Astrocyte of the spinal cord (primary cell): ENCODE measurements around the gene MYMX.

ENCODE experiments used
- DNase-seq: peaks from one replicate; pipeline ENCODE4 v3.0.0; 2011; ENCODE audit warnings: low read depth, low spot score
- H3K4me3 ChIP-seq: 2 replicates; pipeline ENCODE4 v1.5.1; 2011; ENCODE audit warnings: low read depth, mild to moderate bottlenecking, low read length, moderate library complexity
- CTCF ChIP-seq: IDR thresholded peaks from 2 replicates; pipeline ENCODE4 v1.5.1; 2012; ENCODE audit warnings: low read depth, mild to moderate bottlenecking, low read length, inconsistent platforms
- in situ Hi-C: cut with HindIII; loops from 2 replicates; pipeline ENCODE4 v1.10.0; 2017; ENCODE audit warnings: low sequenced_read_pairs

Gene MYMX

GRCh38 chr6:44219815-44220784 is 3.4 kb downstream of the MYMX start:
- H3K4me3 ChIP-seq, result peak overlapping the region; percentile 30
- no peak for DNase-seq
- TF ChIP-seq CTCF, result no peak
- in situ Hi-C loops, result no loop called here

- in situ Hi-C loops, result no loop called here
- DNase-seq, result no peak
- no peak overlapping the region for H3K4me3 ChIP-seq
- TF ChIP-seq CTCF, result no peak
Observed at GRCh38 chr6:44220913-44221290, 4.2 kb downstream of the MYMX start.

- TF ChIP-seq CTCF, result peak; percentile 80
- H3K4me3 ChIP-seq, result no peak overlapping the region
- DNase-seq, result peak; percentile 75
Observed at GRCh38 chr6:44221291-44221960, 4.7 kb downstream of the MYMX start.

GRCh38 chr6:44221961-44222335 is 5.2 kb downstream of the MYMX start:
- no peak for TF ChIP-seq CTCF
- no peak overlapping the region for H3K4me3 ChIP-seq
- in situ Hi-C loops, result no loop called here
- DNase-seq, result no peak

More at GRCh38 chr6:44221291-44221960, 4.7 kb downstream of the MYMX start:
- in situ Hi-C loops, result no loop called here

GRCh38 chr6:44222486-44223318 is 6.0 kb downstream of the MYMX start:
- no peak for DNase-seq
- peak overlapping the region; percentile 46 for H3K4me3 ChIP-seq
- TF ChIP-seq CTCF, result no peak
- in situ Hi-C loops, result no loop called here
